SU-DHL-6 (cell line): ENCODE measurements around the gene ULK1.

Source experiments
- H2AFZ ChIP-seq: fragments of 200-600 bp; sonication (generic); 2 replicates; pipeline ENCODE4 v1.6.1; 2014; ENCODE audit warnings: low read depth, mild to moderate bottlenecking, moderate library complexity, mixed read lengths, antibody characterized with exemption, low read length; ENCODE audit not compliant: severe bottlenecking
- H3F3A ChIP-seq: fragments of 200-600 bp; shearing (Covaris generic); 2 replicates; pipeline ENCODE4 v1.6.0; 2016; ENCODE audit warnings: antibody characterized with exemption, mild to moderate bottlenecking; ENCODE audit not compliant: insufficient read depth
- H3K27ac ChIP-seq: fragments of 200-600 bp; sonication (generic); 2 replicates; pipeline ENCODE4 v1.5.1; 2016; ENCODE audit warnings: low read depth, mild to moderate bottlenecking, low read length, moderate library complexity, mixed read lengths
- H3K27me3 ChIP-seq: fragments of 200-600 bp; sonication (generic), shearing (Covaris generic); 2 replicates; pipeline ENCODE4 v1.6.0; 2014; ENCODE audit warnings: mild to moderate bottlenecking, low read length
- H3K36me3 ChIP-seq: fragments of 200-600 bp; sonication (generic); 2 replicates; pipeline ENCODE4 v1.6.1; 2014; ENCODE audit warnings: mild to moderate bottlenecking, low read length, mixed read lengths
- H3K4me2 ChIP-seq: fragments of 300-600, 200-600 bp; shearing (Covaris generic), sonication (generic); 2 replicates; pipeline ENCODE4 v1.6.0; 2014; ENCODE audit warnings: low read length, low read depth, mild to moderate bottlenecking; ENCODE audit not compliant: poor library complexity, severe bottlenecking
- H3K4me3 ChIP-seq: fragments of 200-600 bp; sonication (generic); 2 replicates; pipeline ENCODE4 v1.5.1; 2014; ENCODE audit warnings: antibody characterized with exemption, low read length, mild to moderate bottlenecking, mixed read lengths; ENCODE audit not compliant: insufficient read depth, poor library complexity, severe bottlenecking
- H3K79me2 ChIP-seq: fragments of 200-600 bp; sonication (generic); 2 replicates; pipeline ENCODE4 v1.6.1; 2014; ENCODE audit warnings: mild to moderate bottlenecking, low read length, moderate library complexity; ENCODE audit not compliant: insufficient read depth
- H3K9ac ChIP-seq: fragments of 200-600 bp; sonication (generic); 2 replicates; pipeline ENCODE4 v1.7.0; 2014; ENCODE audit warnings: mild to moderate bottlenecking, low read length
- H3K9me2 ChIP-seq: fragments of 200-600 bp; sonication (generic); replicated peaks from 2 replicates; pipeline ENCODE4 v1.6.1; 2014; ENCODE audit warnings: low read length; ENCODE audit not compliant: insufficient read depth
- H3K9me3 ChIP-seq: fragments of 200-600 bp; sonication (generic); 2 replicates; pipeline ENCODE4 v1.6.1; 2014; ENCODE audit warnings: low read length, mixed read lengths; ENCODE audit not compliant: insufficient read depth
- H4K20me1 ChIP-seq: fragments of 200-600 bp; sonication (generic); 2 replicates; pipeline ENCODE4 v1.6.1; 2014; ENCODE audit warnings: low read depth, mild to moderate bottlenecking, antibody characterized with exemption, low read length, moderate library complexity, mixed read lengths
- CTCF ChIP-seq: fragments of 200-600 bp; sonication (generic); IDR thresholded peaks from one replicate; pipeline ENCODE4 v1.5.1; 2017; ENCODE audit warnings: antibody characterized with exemption, mild to moderate bottlenecking, low read length, moderate library complexity; ENCODE audit not compliant: insufficient read depth, poor library complexity, severe bottlenecking
- EZH2phosphoT487 ChIP-seq: fragments of 200-600 bp; sonication (generic), shearing (Covaris generic); conservative IDR thresholded peaks from 2 replicates; pipeline ENCODE4 v1.6.1; 2018; ENCODE audit warnings: mild to moderate bottlenecking, antibody characterized with exemption, low read length, moderate library complexity, mixed read lengths

ULK1 gene

GRCh38 chr12:131920157-131920508 lies 25.7 kb downstream of the ULK1 start:
- no peak overlapping the region for H3K27ac ChIP-seq
- H3K9ac ChIP-seq, result no peak overlapping the region
- no peaks in the 10 kb centered on the region for H3K9me3 ChIP-seq
- no peak overlapping the region for H3K4me3 ChIP-seq
- TF ChIP-seq CTCF (no peak), EZH2phosphoT487 (no peak)
- H3K9me2 ChIP-seq, result no peaks in the 10 kb centered on the region
- no peak overlapping the region for H2AFZ ChIP-seq
- H3K27me3 ChIP-seq, result no peaks in the 10 kb centered on the region
- H3K79me2 ChIP-seq, result no peaks in the 10 kb centered on the region
- H4K20me1 ChIP-seq, result 0 out of 2 replicates have a peak, but pooled peaks cover 8% of the 10 kb centered on the region
- H3F3A ChIP-seq, result peaks cover 10% of the 10 kb centered on the region; the same call in 1 of the 2 replicates
- no peak overlapping the region for H3K4me2 ChIP-seq
- no peaks in the 10 kb centered on the region for H3K36me3 ChIP-seq

GRCh38 chr12:131920902-131921840 lies 26.7 kb downstream of the ULK1 start:
- Histone ChIP-seq H2AFZ (no peak overlapping the region), H3K4me2 (no peak overlapping the region), H4K20me1 (0 out of 2 replicates have a peak, but pooled peaks cover 8% of the 10 kb centered on the region)

GRCh38 chr12:131921866-131922769 lies 27.7 kb downstream of the ULK1 start:
- Histone ChIP-seq H2AFZ (no peak overlapping the region), H3K4me3 (no peak overlapping the region), H3K79me2 (no peaks in the 10 kb centered on the region), H3K4me2 (no peak overlapping the region), H3K36me3 (no peaks in the 10 kb centered on the region), H3K9me3 (no peaks in the 10 kb centered on the region), H4K20me1 (0 out of 2 replicates have a peak, but pooled peaks cover 8% of the 10 kb centered on the region), H3K27ac (no peak overlapping the region), H3K27me3 (no peaks in the 10 kb centered on the region), H3F3A (peaks cover 10% of the 10 kb centered on the region; the same call in 1 of the 2 replicates), H3K9ac (no peak overlapping the region), H3K9me2 (no peaks in the 10 kb centered on the region)
- TF ChIP-seq CTCF (no peak), EZH2phosphoT487 (no peak)

More at GRCh38 chr12:131920902-131921840, 26.7 kb downstream of the ULK1 start:
- no peaks in the 10 kb centered on the region for H3K79me2 ChIP-seq
- H3K4me3 ChIP-seq, result no peak overlapping the region
- TF ChIP-seq EZH2phosphoT487 (no peak), CTCF (no peak)
- no peaks in the 10 kb centered on the region for H3K9me3 ChIP-seq
- no peak overlapping the region for H3K27ac ChIP-seq
- peaks cover 10% of the 10 kb centered on the region; the same call in 1 of the 2 replicates for H3F3A ChIP-seq
- H3K9ac ChIP-seq, result no peak overlapping the region
- no peaks in the 10 kb centered on the region for H3K27me3 ChIP-seq
- no peaks in the 10 kb centered on the region for H3K9me2 ChIP-seq
- H3K36me3 ChIP-seq, result no peaks in the 10 kb centered on the region
